GM21723 (cell line): ENCODE data around the gene OAS3.
"Not testable (repeated sequence)": the region's sequence is repeated elsewhere in the genome, so short reads cannot be mapped to it uniquely, and the experiment has no call there.

ENCODE experiments used
- ATAC-seq: cut with Tn5 transposase; IDR thresholded peaks from one replicate; pipeline ENCODE4 v1.9.1; 2021; ENCODE audit warnings: mild to moderate bottlenecking, moderate library complexity; ENCODE audit not compliant: unreplicated experiment

Gene OAS3

DNA sequence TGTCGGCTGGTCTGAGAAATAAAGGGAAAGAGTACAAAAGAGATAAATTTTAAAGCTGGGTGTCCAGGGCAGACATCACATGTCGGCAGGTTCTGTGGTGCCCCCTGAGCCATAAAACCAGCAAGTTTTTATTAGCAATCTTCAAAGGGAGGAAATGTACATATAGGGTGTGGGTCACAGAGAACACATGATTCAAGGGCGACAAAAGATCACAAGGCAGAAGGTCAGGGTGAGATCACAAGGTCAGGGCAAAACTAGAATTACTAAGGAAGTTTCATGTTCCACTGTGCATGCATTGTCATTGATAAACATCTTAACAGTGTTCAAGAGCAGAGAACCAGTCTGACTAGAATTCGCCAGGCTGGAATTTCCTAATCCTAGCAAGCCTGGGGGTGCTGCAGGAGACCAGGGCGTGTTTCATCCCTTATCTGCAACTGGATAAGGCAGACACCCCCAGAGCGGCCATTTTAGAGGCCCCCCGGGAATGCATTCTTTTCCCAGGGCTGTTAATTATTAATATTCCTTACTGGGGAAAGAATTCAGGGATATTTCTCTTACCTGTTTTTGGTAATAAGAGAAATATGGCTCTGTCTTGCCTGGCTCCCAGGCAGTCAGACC is 11.7 kb upstream of the OAS3 start:
- not testable (repeated sequence) for ATAC-seq

DNA sequence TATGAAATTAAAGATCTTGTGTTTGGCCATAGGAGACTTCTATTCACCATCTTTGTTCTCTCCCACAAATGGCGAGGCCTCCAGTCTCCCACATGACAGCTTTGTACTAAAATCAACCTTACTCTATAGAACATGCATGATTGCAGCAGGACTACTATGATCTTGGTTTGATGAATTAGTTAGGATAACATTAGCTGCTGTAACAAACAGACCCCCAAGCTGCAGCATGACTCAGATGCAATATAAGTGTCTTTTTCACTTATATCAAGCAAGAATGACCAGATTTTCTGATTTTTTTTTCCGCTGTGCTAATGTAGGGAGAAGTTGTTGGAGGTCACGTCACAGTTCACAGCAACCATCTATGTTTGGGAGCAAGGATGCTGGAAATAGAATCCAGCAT is 10.8 kb upstream of the OAS3 start:
- ATAC-seq: no peak

DNA sequence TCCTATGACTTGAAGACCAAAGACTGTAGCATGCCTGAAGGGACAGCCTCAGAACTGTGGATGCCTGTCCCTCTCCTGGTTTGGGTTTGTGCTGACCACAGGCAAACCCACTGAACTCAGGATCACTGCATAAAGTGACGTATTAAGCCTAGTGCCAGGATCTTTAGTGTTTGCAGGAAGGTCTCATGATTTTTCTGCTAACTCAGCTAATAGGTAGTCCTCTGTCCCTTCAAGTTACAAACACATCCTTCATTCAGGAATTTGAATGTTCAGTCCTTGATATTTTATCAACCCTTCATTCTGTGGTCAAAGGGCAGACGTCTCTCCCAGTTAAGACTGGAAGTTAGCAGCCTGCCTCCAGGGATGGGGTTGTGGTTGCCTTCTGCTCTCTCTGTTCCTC is 10.3 kb upstream of the OAS3 start:
- no peak for ATAC-seq

DNA sequence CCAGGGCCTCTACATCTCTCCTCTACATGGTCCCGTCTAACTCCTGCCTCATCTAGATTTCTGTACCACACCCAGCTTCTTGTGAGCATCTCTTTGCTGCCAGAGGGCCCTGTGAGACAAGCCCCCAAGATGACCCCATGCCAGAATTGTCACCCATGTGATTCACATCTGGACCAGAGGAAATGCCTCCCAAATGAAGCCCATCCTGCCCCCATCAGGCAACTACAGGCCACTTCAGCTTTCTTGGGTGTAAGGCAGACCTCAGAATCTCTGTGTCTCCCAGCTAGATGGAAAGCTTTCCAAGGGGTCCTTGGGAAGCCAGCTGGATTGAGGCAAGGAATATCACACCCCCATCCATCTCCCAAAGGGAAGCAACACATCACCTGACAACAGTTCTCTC is 9.3 kb upstream of the OAS3 start:
- no peak for ATAC-seq

DNA sequence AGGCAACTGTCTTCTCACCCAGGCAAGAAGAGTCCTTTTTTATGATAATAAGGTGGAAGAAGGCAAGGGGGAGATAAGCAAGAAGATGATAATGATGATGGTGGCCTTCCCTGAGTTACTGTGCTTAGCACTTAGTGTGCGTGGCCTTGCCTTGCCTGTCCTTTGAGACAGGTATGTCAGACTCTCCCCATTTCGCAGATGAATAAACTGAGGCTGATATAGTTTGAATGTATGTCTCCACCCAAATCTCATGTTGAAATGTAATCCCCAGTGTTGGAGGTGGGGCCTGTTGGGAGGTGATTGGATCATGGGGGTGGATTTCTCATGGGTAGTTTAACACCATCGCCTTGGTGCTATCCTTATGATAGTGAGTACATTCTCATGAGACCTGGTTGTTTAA is 8.6 kb upstream of the OAS3 start:
- no peak for ATAC-seq

DNA sequence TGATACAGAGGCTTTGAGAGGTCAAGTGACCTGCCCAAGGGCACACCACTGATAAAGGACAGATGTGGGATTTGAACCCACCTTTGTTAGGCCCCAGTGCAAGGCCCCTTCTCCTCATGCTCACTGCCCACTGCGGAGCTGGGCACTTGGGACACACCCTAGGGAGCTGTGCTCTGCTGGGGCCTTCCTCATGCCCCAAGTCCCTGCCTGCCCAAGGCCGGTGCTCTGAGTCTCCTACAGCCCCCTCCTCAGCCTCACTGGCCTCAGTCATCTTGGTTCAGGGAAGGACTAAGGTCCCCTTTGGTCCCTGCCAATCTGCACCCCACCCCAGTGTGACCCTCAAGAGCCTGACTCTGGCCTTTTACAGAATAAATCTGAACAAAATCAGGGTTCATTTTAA is 7.9 kb upstream of the OAS3 start:
- ATAC-seq: no peak

DNA sequence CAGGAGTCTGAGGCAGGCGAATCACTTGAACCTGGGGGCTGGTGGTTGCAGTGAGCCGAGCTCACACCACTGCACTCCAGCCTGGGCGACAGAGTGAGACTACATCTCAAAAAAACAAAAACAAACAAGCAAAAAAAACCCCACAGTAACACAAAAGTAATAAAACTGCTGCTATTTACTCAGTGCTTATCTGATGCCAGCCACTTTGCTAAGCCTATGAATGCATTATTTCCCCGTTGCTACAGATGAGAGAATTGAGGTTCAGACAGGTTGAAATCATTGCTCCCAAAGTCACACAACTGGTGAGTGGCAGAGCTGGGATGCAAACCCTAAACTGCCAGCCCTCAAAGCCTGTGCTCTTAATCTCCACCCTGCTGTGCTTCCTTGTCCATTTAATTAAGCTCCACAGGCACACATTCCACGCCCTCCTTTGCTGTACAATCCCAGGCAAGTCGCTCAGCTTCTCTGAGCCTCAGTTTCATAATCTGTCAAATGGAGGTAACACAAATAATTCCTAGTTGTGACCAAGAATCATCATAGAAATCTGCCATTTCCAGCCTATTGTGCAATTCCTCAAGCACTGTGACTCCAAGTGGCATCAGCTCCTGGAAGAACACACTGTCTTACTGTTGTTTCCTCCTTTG is 5.7 kb upstream of the OAS3 start:
- ATAC-seq: no peak

DNA sequence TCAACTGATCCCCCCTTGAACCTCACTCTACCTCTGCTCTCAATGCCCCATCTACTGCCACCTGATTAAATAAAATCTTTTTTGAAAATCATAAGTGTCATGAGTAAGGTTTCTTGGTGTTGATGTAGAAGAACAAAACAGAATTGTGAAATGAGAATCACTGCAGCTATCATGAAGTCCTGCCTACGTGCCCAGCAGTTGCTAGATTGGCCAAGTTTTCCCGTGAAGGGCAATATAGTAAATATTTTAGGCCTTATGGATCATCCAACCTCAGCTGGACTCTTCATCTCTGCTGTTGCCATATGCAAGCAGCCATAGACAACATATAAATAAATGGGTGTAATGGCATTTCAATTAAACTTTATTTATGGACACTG is 5.2 kb upstream of the OAS3 start:
- ATAC-seq: no peak

DNA sequence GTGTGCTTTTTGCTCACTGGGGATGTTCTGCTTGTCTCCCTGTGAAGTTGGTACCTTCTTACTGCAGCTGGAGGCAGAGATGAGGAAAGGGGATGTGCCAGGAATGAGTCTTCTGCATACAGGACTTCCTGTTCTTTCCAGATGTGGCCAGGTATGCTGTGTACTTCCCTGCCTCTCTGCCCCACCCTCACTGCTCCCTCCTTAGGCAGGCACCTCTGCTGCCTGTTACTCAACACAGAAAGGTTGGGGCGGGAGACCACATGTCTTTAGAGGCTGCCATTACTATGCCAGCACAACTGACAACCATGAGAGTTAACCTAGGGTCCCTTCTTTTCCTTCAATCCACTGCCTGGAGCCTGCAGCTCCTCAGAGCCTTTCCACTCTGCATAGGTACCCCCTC is 2.0 kb upstream of the OAS3 start:
- no peak for ATAC-seq

DNA sequence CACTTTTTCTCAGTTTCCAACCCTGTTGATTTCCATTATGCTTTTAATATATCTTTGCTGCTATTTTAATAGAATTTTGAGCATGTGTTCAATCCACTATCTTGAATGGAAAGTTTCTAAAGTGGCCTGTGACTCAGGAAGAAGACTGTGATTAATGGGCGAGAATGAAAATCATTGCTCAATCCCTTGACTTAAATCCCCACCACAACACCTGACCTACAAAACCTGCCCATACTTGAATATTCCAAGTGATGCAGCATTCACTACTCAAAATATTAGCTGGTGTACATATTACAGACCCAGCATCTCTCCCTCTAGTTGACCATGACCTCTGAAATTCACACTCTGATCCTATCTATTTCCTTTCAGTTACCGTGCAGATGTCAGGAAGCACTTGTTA is 1.3 kb upstream of the OAS3 start:
- ATAC-seq: no peak

DNA sequence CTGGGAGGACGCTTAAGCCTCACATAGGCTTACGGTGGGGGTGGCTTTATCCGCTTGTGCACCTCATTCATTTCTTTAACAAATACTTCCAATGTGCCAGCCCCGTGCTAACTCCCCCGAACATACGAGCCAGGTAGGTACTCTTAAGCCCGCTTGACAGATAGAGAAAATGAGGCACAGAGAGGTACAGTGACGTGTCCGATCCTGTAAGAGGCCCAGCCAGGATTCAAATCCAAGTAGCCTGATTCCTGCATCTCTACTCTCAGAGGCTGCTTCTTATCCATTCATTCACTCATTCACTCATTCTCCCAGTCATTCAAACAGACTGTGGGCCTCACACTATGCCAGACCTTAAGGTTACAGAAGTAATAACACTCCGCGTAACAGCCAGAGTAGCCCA is 477 bp downstream of the OAS3 start:
- ATAC-seq: no peak

DNA sequence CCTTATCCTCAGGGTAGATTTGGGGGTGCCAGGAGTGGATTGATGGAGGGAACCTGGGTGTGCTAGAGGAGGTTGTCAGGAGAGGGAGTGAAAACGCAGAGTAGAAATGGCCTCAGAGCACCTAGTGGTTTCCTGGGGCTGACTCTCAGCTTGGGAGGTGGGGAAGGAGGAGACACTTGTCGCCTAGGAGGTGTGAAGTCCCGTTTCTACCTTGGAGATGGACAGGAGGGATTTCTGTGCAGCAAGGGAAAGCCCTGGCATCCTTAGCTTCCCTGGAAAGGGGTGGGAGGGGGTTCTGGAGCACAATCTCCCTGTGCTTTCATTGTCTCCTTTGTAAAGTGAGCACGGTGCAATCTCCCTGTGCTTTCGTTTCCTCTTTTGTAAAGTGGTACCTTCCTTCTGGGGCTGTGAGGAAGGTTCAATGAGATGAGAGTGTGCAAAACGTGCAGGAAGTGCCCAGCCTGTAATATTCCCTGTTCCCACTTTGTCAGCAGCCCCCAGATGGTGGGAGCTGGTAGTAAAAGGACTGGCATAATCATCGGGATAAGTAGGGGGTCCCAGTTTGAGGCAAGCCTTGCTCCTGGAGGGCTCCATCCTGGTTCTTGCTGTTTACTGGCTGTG is 1.6 kb downstream of the OAS3 start:
- ATAC-seq: peak; percentile 64

DNA sequence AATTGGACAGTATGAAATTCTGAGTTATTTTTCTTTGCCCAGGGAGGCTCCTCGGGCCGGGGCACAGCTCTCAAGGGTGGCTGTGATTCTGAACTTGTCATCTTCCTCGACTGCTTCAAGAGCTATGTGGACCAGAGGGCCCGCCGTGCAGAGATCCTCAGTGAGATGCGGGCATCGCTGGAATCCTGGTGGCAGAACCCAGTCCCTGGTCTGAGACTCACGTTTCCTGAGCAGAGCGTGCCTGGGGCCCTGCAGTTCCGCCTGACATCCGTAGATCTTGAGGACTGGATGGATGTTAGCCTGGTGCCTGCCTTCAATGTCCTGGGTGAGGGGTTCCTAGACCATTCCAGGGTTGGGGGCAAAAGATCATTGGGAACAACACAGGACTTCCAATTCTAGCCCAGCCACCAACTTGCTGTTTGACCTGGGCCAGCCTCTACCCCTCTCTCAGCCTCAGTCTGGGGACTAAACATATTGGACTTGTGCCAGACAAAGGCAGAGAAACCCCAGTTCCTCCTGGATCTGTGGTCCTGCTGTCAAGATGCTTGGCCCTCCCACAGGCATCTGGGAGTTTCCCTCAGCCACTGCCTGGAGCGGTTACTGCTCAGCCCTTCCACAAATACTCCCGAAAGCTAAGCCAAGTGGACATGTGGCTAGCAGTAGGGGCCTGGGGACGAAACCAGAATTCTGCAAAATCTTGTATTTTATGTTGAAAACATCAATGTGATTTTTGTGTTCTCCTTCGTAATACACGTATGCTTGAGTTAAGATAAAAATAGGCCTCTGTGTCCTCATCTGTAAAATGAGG is 3.5 kb downstream of the OAS3 start:
- no peak for ATAC-seq

DNA sequence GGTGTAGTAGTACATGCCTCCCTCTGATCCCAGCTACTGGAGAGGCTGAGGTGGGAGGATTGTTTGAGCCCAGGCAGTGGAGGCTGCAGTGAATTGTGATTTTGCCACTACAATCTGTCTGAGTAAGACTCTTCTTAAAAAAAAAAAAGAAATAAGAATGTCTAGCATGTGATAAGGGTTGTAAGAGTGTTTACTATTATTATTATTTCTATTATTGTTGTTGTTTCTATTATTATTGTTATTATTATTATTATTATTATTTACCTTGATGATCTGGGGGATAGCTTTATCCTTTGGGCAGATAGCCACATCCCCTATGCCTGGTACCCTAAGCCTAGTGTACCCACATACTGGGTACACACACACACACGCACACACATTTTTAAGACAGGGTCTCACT is 4.3 kb downstream of the OAS3 start:
- ATAC-seq: no peak

DNA sequence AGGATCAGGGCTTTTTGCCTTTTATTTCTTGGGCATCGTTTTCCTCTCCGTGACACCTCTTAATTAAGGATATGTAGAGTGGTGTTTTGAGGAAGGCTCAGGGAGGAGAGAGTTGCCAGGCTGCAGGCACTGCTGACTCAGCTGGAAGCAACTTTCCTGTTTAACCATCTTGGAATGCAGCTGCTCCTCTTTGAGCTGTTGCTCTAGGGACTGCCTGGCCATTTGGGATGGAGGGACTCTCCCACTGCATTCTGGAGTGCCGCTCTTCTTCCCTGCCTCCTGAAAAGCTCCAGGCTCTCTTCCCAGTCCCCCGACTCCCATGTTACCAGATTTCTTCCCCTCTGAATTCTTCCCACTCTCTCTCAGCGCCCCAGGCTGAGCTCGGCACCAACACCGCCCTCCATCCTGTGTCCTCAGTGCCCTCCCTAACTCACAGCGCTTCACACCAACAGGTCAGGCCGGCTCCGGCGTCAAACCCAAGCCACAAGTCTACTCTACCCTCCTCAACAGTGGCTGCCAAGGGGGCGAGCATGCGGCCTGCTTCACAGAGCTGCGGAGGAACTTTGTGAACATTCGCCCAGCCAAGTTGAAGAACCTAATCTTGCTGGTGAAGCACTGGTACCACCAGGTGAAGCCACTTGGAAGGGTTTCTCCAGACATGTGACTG is 5.9 kb downstream of the OAS3 start:
- no peak for ATAC-seq

DNA sequence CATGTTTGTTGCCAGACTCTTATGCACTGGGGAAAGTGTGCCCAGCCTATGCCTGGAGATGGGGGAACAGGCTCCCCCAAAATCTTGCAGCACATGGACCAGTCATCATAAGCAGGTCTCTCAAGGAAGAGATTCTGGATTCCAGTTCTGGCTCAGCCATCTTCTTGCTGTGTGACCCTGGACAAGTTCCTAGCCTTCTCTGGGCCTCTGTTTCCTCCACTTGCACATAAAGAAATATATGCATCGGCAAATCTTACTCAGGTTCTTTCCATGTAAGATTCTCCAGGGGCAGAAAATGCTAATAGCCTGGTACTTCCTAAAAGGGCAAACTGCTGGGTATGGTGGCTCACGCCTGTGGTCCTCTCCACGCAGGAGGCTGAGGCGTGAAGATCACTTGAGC is 7.2 kb downstream of the OAS3 start:
- no peak for ATAC-seq

DNA sequence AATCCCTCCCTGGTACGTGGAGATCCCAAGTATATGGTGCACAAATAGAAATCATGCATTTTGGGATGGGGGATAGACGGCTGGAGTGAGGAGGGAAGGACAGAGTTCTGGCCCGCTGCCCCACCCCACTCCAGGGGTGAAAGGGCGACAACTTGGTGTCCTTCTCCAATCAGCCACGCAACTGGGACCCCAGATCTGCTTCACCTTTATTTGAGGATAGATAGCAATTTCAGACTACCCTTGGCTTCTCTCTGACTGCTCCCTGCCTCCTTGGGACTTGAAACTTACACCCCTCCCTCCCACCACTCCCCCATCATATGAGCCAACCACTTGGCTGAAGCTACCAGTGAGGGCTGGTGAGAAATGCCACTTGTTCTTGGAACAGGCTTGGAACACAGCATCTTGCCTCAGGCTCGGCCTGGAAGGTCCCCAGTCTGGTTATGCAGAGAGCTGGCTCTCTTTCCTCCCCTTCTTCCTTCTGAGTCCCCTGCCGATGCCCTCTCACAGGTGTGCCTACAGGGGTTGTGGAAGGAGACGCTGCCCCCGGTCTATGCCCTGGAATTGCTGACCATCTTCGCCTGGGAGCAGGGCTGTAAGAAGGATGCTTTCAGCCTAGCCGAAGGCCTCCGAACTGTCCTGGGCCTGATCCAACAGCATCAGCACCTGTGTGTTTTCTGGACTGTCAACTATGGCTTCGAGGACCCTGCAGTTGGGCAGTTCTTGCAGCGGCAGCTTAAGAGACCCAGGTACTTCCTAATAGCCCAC is 8.1 kb downstream of the OAS3 start:
- ATAC-seq: no peak

DNA sequence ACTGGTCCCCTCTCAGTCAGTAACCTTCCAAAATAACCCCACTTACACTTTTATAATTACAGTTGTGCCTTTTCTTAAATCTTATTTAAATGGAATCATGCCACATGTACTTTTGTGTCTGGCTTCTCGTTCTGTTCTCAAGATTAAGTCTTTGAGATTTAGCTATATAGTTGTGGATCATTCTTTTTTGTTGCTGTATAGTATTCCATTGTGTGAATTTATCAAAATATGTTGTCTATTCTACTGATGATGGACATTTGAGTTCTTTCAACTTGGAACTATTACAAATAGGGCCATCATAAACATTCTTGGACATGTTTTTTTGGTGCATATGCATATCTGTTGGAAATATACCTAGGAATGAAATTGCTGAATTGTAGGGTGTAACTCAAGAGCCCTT is 9.0 kb downstream of the OAS3 start:
- ATAC-seq: no peak

DNA sequence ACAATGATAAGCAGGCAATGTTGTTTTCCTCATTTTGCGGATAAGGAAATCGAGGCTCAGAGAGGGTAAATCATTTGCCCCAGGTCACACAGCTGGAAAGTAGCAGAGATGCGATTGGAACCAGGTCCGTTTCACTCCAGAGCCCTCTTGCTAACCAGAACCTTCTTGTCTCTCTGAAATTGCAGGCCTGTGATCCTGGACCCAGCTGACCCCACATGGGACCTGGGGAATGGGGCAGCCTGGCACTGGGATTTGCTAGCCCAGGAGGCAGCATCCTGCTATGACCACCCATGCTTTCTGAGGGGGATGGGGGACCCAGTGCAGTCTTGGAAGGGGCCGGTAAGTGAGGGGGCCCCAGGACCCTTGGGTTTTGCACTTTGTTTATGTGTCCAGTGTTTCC is 9.5 kb downstream of the OAS3 start:
- no peak for ATAC-seq

DNA sequence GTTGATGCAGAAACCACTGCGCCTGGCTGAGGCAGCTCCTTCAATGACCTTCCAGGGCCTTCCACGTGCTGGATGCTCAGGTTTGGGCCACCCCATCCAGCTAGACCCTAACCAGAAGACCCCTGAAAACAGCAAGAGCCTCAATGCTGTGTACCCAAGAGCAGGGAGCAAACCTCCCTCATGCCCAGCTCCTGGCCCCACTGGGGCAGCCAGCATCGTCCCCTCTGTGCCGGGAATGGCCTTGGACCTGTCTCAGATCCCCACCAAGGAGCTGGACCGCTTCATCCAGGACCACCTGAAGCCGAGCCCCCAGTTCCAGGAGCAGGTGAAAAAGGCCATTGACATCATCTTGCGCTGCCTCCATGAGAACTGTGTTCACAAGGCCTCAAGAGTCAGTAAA is 10.5 kb downstream of the OAS3 start:
- no peak for ATAC-seq

DNA sequence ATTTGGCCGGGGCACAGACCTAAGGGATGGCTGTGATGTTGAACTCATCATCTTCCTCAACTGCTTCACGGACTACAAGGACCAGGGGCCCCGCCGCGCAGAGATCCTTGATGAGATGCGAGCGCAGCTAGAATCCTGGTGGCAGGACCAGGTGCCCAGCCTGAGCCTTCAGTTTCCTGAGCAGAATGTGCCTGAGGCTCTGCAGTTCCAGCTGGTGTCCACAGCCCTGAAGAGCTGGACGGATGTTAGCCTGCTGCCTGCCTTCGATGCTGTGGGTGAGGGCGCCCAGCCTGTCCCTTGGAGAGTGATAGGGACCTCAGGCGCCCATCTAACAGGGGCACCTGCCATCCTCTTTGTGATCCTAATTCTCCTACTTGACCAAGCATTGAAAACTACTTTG is 12.4 kb downstream of the OAS3 start:
- ATAC-seq: no peak
